Left forelimb (tissue), 1 donor: ENCODE measurements around the gene ZDHHC9.
"Not testable (repeated sequence)": the region's sequence is repeated elsewhere in the genome, so short reads cannot be mapped to it uniquely, and the experiment has no call there.

Experiments
- DNase-seq: peaks from one replicate; pipeline ENCODE4 v3.0.0-alpha.2; 2018; ENCODE audit warnings: low spot score

The ZDHHC9 gene

GRCh38 chrX:129843459-129844306, at the start of gene ZDHHC9:
Gene ZDHHC9, minus strand, starts transcription at chrX:129843886. Its CDS starts 1,941 bp downstream, at chrX:129841945.
- peak; percentile 87 for DNase-seq

- no peak for DNase-seq
Observed at GRCh38 chrX:129877401-129877800, 33.7 kb upstream of the ZDHHC9 start.

- no peak for DNase-seq
Observed at GRCh38 chrX:129876771-129877305, 33.2 kb upstream of the ZDHHC9 start.

- no peak for DNase-seq
Observed at GRCh38 chrX:129875669-129876068, 32.0 kb upstream of the ZDHHC9 start.

- DNase-seq: no peak
Observed at GRCh38 chrX:129872524-129872923, 28.8 kb upstream of the ZDHHC9 start.

- DNase-seq: not testable (repeated sequence)
Observed at GRCh38 chrX:129866321-129866720, 22.6 kb upstream of the ZDHHC9 start.

GRCh38 chrX:129859134-129859533, 15.4 kb upstream of the ZDHHC9 start:
- not testable (repeated sequence) for DNase-seq

GRCh38 chrX:129851825-129852224, 8.1 kb upstream of the ZDHHC9 start:
- not testable (repeated sequence) for DNase-seq

- DNase-seq: no peak
Observed at GRCh38 chrX:129846716-129847115, 3.0 kb upstream of the ZDHHC9 start.

- no peak for DNase-seq
Observed at GRCh38 chrX:129845616-129846190, 2.0 kb upstream of the ZDHHC9 start.

GRCh38 chrX:129843209-129843458, 552 bp downstream of the ZDHHC9 start:
- no peak for DNase-seq

- no peak for DNase-seq
Observed at GRCh38 chrX:129842510-129843208, 1.0 kb downstream of the ZDHHC9 start.

- no peak for DNase-seq
Observed at GRCh38 chrX:129840344-129840743, 3.3 kb downstream of the ZDHHC9 start.

GRCh38 chrX:129836827-129837226, 6.9 kb downstream of the ZDHHC9 start:
- no peak for DNase-seq

GRCh38 chrX:129833153-129833990, 10.3 kb downstream of the ZDHHC9 start:
- no peak for DNase-seq

- DNase-seq: no peak
Observed at GRCh38 chrX:129831091-129831885, 12.4 kb downstream of the ZDHHC9 start.

- no peak for DNase-seq
Observed at GRCh38 chrX:129830494-129830893, 13.2 kb downstream of the ZDHHC9 start.

- no peak for DNase-seq
Observed at GRCh38 chrX:129825746-129826505, 17.8 kb downstream of the ZDHHC9 start.

GRCh38 chrX:129824620-129825019, 19.1 kb downstream of the ZDHHC9 start:
- no peak for DNase-seq

- no peak for DNase-seq
Observed at GRCh38 chrX:129823522-129823921, 20.2 kb downstream of the ZDHHC9 start.
